ENCODE results near the gene PPCDC. TPM values are rescaled to one million over a fixed set of nuclear protein-coding genes. Genes with fewer than 3 reads are reported as not detected.
"Not testable (repeated sequence)": the region's sequence is repeated elsewhere in the genome, so short reads cannot be mapped to it uniquely, and the experiment has no call there.

Gene PPCDC
- total RNA-seq, 1 donor from 2014 or later, result 19.1 TPM

DNA sequence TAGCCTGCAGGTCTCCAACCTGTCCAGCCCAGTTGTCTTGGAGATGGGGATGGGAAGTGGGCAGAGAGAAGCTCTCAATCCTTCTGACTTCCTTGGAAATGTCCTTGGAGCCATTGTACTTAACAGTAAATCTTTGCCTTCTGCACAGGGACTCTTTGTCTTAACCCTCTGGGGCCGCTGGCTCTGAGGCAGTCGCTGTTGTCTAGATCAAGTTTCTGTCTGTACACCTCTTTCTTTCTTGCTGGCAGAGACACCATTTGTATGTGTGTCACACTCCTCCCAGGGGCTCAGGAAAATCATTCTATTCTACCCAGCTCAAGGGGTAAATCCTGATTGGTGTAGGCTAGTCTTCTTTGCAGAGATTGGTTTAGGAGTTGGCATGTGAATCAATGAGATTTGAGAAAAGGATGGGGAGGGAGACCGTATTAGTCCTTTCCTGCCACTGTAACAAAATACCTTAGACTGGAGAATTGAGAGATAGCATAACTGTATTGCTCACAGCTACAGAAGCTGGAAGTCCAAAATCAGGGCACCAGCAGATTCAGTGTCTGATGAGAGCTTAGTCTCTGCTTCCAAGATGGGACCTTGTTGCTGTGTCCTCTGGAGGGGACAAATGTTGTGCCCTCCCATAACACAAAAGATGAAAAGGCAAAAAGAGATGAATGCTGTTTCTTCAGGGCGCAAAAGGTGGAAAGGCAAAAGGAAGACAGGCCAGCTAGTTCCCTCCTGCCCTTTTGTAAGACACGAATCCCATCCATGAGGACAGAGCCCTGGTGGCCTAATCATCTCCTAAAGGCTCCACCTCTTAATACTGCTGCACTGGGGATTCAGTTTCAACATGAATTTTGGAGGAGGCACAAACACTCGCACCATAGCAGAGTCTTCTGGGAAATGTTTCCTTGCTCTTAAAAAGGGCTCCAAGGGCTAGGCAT lies 66.3 kb downstream of the PPCDC start:
- no peak for DNase-seq (ENCODE audit: extremely low spot score, unreplicated experiment)
- Mint-ChIP-seq H3K27ac (no peak overlapping the region), H3K4me3 (no peak overlapping the region), H3K36me3 (no peaks in the 10 kb centered on the region), H3K9me3 (no peaks in the 10 kb centered on the region), H3K4me1 (ENCODE audit: unreplicated experiment) (no peaks in the 10 kb centered on the region), H3K27me3 (no peaks in the 10 kb centered on the region)
- TF ChIP-seq, protein P1, sequence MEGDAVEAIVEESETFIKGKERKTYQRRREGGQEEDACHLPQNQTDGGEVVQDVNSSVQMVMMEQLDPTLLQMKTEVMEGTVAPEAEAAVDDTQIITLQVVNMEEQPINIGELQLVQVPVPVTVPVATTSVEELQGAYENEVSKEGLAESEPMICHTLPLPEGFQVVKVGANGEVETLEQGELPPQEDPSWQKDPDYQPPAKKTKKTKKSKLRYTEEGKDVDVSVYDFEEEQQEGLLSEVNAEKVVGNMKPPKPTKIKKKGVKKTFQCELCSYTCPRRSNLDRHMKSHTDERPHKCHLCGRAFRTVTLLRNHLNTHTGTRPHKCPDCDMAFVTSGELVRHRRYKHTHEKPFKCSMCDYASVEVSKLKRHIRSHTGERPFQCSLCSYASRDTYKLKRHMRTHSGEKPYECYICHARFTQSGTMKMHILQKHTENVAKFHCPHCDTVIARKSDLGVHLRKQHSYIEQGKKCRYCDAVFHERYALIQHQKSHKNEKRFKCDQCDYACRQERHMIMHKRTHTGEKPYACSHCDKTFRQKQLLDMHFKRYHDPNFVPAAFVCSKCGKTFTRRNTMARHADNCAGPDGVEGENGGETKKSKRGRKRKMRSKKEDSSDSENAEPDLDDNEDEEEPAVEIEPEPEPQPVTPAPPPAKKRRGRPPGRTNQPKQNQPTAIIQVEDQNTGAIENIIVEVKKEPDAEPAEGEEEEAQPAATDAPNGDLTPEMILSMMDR (conservative IDR thresholded peaks at IDR 0.05), result no peak

DNA sequence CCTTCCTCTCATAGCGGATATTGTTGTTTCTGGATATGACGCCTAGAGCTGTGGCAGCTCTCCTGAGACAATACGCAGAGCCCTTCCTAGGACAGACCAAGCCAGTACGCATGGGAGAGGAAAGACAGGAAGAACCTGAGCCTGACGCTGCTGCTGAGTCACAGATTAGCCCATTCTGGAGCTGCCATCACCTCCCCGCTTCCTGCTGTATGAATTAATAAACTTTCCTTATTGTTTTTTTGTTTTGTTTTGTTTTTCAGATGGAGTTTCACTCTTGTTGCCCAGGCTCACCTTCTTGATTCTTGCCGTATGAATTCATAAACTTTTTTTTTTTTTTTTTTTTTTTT lies 67.0 kb downstream of the PPCDC start:
- no peaks in the 10 kb centered on the region for H3K9me3 Mint-ChIP-seq
- no peak for DNase-seq (ENCODE audit: extremely low spot score, unreplicated experiment)
- TF ChIP-seq, protein P1 (conservative IDR thresholded peaks at IDR 0.05), result no peak
- no peaks in the 10 kb centered on the region for H3K4me1 Mint-ChIP-seq (ENCODE audit: unreplicated experiment)
- no peaks in the 10 kb centered on the region for H3K36me3 Mint-ChIP-seq
- H3K27ac Mint-ChIP-seq, result no peak overlapping the region
- no peak overlapping the region for H3K4me3 Mint-ChIP-seq
- no peaks in the 10 kb centered on the region for H3K27me3 Mint-ChIP-seq

DNA sequence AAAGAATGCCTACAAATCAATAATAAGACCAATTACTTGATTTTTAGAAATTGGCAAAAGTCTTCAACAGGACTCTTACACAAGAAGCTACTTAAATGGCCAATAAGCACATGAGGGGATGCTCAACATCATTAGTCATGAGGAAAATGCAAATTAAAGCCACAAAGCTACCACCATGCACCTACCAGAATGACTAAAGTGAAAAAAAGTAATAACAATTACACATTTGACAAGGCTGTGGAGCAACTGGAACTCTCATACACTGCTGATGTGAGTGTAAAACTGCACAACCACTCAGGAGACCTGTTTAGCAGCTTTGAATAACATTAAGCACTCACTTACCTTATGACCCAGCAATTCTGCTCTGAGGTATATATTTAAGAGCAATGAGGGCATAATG lies 68.4 kb downstream of the PPCDC start:
- Mint-ChIP-seq H3K27ac (no peak overlapping the region), H3K4me1 (ENCODE audit: unreplicated experiment) (no peaks in the 10 kb centered on the region), H3K36me3 (no peaks in the 10 kb centered on the region), H3K4me3 (no peak overlapping the region), H3K27me3 (no peaks in the 10 kb centered on the region), H3K9me3 (no peaks in the 10 kb centered on the region)
- TF ChIP-seq, protein P1 (conservative IDR thresholded peaks at IDR 0.05), result no peak
- DNase-seq (ENCODE audit: extremely low spot score, unreplicated experiment), result no peak

DNA sequence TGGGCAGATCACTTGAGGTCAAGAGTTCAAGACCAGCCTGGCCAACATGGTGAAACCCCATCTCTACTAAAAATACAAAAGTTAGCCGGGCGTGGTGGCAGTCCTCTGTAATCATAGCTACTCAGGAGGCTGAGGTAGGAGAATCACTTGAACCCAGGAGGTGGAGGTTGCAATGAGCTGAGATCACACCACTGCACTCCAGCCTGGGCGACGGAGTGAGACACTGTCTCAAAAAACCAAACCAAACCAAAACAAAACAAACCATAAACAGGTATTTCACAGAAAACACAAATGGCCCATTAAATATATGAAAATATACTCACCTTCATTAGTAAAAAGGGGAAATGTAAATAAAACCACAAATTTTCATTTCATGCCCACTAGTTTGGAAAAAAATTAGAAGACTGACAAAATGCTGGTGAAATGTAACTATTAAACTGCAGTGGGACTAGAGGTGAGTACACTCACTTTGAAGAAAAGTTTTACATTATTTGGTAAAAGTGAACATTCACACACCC lies 71.6 kb downstream of the PPCDC start:
- H3K27me3 Mint-ChIP-seq; H3K36me3 Mint-ChIP-seq; H3K4me1 Mint-ChIP-seq (ENCODE audit: unreplicated experiment); H3K27ac Mint-ChIP-seq; DNase-seq (ENCODE audit: extremely low spot score, unreplicated experiment); H3K9me3 Mint-ChIP-seq; H3K4me3 Mint-ChIP-seq: not testable (repeated sequence)

DNA sequence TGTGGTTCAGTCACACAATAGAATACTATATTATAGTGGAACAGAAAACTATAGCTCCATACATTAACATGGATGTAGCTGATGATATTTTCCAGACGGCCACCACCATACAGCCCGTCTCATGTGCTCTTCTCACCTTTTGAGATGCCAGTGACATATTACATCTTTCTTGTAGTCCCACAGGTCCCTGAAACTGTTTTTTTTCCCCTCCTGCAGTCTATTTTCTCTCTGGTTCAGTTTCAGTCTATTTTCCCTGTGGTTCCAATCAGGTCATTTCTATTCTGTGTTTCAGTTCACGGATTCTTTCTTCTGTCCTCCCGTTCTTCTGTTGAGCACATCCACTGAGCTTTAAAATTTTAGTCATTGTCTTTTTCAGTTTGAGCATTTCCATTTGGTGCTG lies 72.2 kb downstream of the PPCDC start:
- no peaks in the 10 kb centered on the region for H3K9me3 Mint-ChIP-seq
- H3K4me3 Mint-ChIP-seq, result no peak overlapping the region
- no peaks in the 10 kb centered on the region for H3K36me3 Mint-ChIP-seq
- DNase-seq (ENCODE audit: extremely low spot score, unreplicated experiment), result no peak
- H3K27me3 Mint-ChIP-seq, result no peaks in the 10 kb centered on the region
- TF ChIP-seq, protein P1 (conservative IDR thresholded peaks at IDR 0.05), result no peak
- no peaks in the 10 kb centered on the region for H3K4me1 Mint-ChIP-seq (ENCODE audit: unreplicated experiment)
- no peak overlapping the region for H3K27ac Mint-ChIP-seq

DNA sequence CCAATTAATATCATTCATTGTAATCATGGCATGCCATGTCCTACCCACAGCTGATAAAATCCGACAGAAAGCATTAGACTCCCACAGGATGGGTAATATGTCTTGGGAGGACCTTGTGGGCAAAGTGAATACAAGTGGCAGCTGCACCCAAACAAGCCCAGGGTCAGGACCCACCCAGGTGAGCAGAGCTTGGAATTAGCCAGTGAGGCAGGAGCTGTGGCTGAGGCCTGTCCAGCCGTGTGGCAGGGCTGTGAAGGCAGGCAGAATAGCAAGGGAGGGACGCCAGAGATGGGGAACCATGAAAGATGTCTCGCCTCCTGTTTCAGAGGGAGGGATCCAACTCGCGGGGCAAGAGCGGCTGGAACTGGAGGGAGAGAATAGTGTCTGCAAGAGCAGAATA lies 74.5 kb downstream of the PPCDC start:
- H3K9me3 Mint-ChIP-seq, result no peaks in the 10 kb centered on the region
- no peaks in the 10 kb centered on the region for H3K36me3 Mint-ChIP-seq
- DNase-seq (ENCODE audit: extremely low spot score, unreplicated experiment), result no peak
- H3K27ac Mint-ChIP-seq, result no peak overlapping the region
- no peak overlapping the region for H3K4me3 Mint-ChIP-seq
- TF ChIP-seq, protein P1 (conservative IDR thresholded peaks at IDR 0.05), result no peak
- no peaks in the 10 kb centered on the region for H3K4me1 Mint-ChIP-seq (ENCODE audit: unreplicated experiment)
- H3K27me3 Mint-ChIP-seq, result no peaks in the 10 kb centered on the region

Measured in type B pancreatic cell (in vitro differentiated cells).